ENCODE results near the gene NTSR1.

Gene NTSR1

DNA sequence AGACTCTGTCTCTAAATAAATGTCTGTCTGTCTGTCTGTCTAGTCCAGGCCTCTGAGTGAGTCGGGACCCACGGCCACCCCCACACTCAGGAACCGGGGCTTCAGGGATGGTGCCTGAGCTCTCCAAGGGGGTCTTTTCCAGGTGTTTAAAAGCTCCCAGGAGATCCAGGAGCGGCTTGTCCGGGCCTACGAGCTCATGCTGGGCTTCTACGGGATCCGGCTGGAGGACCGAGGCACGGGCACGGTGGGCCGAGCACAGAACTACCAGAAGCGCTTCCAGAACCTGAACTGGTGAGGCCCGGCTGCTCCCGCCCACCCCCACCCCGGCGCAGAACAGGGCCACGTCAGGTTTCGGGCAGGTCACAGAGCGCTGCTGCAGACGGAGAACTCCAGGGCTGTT is 102.7 kb downstream of the NTSR1 start:
- no peak overlapping the region for H3K4me2 ChIP-seq (ENCODE audit: low read length)
- no peak overlapping the region for H3K4ac ChIP-seq (ENCODE audit: low read depth, low read length)
- no peak overlapping the region for H3K27ac ChIP-seq (ENCODE audit: low read depth, low read length)
- H3K36me3 ChIP-seq (ENCODE audit: control insufficient read depth, insufficient read depth, low read length), result peaks cover 3% of the 10 kb centered on the region
- no peak overlapping the region for H2AK5ac ChIP-seq (ENCODE audit: low read length)
- no peak overlapping the region for H2BK15ac ChIP-seq (replicated peaks; ENCODE audit: low read depth)
- no peak overlapping the region for H2BK5ac ChIP-seq (ENCODE audit: low read length)
- no peaks in the 10 kb centered on the region for H3K27me3 ChIP-seq (ENCODE audit: insufficient read depth, low read length, poor library complexity)
- H4K8ac ChIP-seq (ENCODE audit: low read depth, low read length), result no peak overlapping the region
- DNase-seq, result no peak
- H3K79me1 ChIP-seq (ENCODE audit: low read length), result no peaks in the 10 kb centered on the region
- H3K23ac ChIP-seq (ENCODE audit: low read length), result no peak overlapping the region
- no peak overlapping the region for H3K18ac ChIP-seq (ENCODE audit: low read length)
- no peak overlapping the region for H2BK120ac ChIP-seq (ENCODE audit: low read depth, low read length)
- no peak overlapping the region for H3K56ac ChIP-seq (ENCODE audit: low read length)
- H3K9ac ChIP-seq (ENCODE audit: low read length), result no peak overlapping the region
- H3K4me1 ChIP-seq (ENCODE audit: control insufficient read depth, low read depth, low read length), result peaks cover 2% of the 10 kb centered on the region
- no peaks in the 10 kb centered on the region for H3K79me2 ChIP-seq (ENCODE audit: control insufficient read depth, insufficient read depth, low read length)
- no CpG with 5 or more reads among the region's 21 CpGs for WGBS (ENCODE audit: extremely low coverage, insufficient coverage, low lambda C conversion rate)
- H4K5ac ChIP-seq (ENCODE audit: low read length), result no peak overlapping the region
- H3K4me3 ChIP-seq (ENCODE audit: low read length), result no peak overlapping the region

DNA sequence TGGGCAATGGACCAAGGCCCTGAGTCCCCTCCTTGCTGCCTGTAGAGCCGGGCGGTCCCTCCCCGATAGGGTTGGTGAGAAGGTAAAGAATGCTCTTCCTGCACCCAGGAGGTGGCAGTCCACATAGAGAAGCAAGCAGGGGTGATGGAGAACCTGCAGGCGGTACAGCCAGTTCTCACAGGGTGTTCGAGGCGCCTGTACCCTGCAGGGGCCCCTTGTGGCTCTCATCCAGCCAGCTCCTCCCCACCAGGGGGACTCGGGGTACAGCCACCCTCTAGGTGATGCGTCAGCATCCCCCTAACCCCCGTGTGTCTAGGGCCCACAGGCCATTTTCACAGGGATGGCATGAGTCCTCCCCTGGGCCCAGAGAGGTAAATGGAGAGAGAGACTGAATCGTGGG is 103.1 kb downstream of the NTSR1 start:
- Histone ChIP-seq H4K5ac (ENCODE audit: low read length) (no peak overlapping the region), H3K4me1 (ENCODE audit: control insufficient read depth, low read depth, low read length) (peaks cover 2% of the 10 kb centered on the region), H3K23ac (ENCODE audit: low read length) (no peak overlapping the region), H2BK5ac (ENCODE audit: low read length) (no peak overlapping the region), H3K4me3 (ENCODE audit: low read length) (no peak overlapping the region), H4K8ac (ENCODE audit: low read depth, low read length) (no peak overlapping the region), H3K79me2 (ENCODE audit: control insufficient read depth, insufficient read depth, low read length) (no peaks in the 10 kb centered on the region), H3K56ac (ENCODE audit: low read length) (no peak overlapping the region), H3K27me3 (ENCODE audit: insufficient read depth, low read length, poor library complexity) (no peaks in the 10 kb centered on the region), H3K9ac (ENCODE audit: low read length) (no peak overlapping the region), H3K4me2 (ENCODE audit: low read length) (no peak overlapping the region), H2BK120ac (ENCODE audit: low read depth, low read length) (no peak overlapping the region), H2AK5ac (ENCODE audit: low read length) (no peak overlapping the region), H3K27ac (ENCODE audit: low read depth, low read length) (no peak overlapping the region), H3K18ac (ENCODE audit: low read length) (no peak overlapping the region), H3K36me3 (ENCODE audit: control insufficient read depth, insufficient read depth, low read length) (peaks cover 3% of the 10 kb centered on the region), H3K79me1 (ENCODE audit: low read length) (no peaks in the 10 kb centered on the region), H3K4ac (ENCODE audit: low read depth, low read length) (no peak overlapping the region), H2BK15ac (replicated peaks; ENCODE audit: low read depth) (no peak overlapping the region)
- WGBS (ENCODE audit: extremely low coverage, insufficient coverage, low lambda C conversion rate), result no CpG with 5 or more reads among the region's 10 CpGs
- DNase-seq, result no peak
